Stomach (tissue), 9 donors: ENCODE measurements around the gene CDK11A. TPM values are rescaled to one million over a fixed set of nuclear protein-coding genes. Genes with fewer than 3 reads are reported as not detected.
"Not testable (repeated sequence)": the region's sequence is repeated elsewhere in the genome, so short reads cannot be mapped to it uniquely, and the experiment has no call there.

Experiments used
- DNase-seq, 2 donors: peaks; one replicate each; pipeline versions ENCODE4 v3.0.0 to v3.0.0-alpha.2; 2013 to 2019
- H3K27ac ChIP-seq, 5 donors: fragments of 200-600 bp in 4 of 5; sonication (generic) in 4 of 5; one replicate each; pipeline ENCODE4 v1.5.1; 2013 to 2019; ENCODE audit warnings: mild to moderate bottlenecking in 1 of 5, moderate library complexity in 1 of 5
- H3K27me3 ChIP-seq, 3 donors: fragments of 200-600 bp; sonication (generic); one replicate each; pipeline ENCODE4 v1.5.1; 2017 to 2019; ENCODE audit warnings: mixed run types in 1 of 3
- H3K36me3 ChIP-seq, 4 donors: fragments of 200-600 bp; sonication (generic); 1 replicate in 3 of 4; 2 replicates in 1 of 4; pipeline ENCODE4 v1.5.1; 2016 to 2019
- H3K4me1 ChIP-seq, 4 donors: fragments of 200-600 bp; sonication (generic); one replicate each; pipeline ENCODE4 v1.5.1; 2016 to 2019
- H3K4me3 ChIP-seq, 4 donors: fragments of 200-600 bp; sonication (generic) in 3 of 4; one replicate each; pipeline ENCODE4 v1.5.1; 2016 to 2019; ENCODE audit warnings: mild to moderate bottlenecking in 1 of 4
- H3K9me3 ChIP-seq, 4 donors: fragments of 200-600 bp; sonication (generic); one replicate each; pipeline ENCODE4 v1.5.1; 2016 to 2019
- EP300 ChIP-seq: sonication (generic); formaldehyde crosslinking; IDR thresholded peaks from one replicate; pipeline ENCODE4 v1.6.1; 2017; ENCODE audit warnings: antibody characterized with exemption
- POLR2A ChIP-seq, 4 donors: fragments of 450-650 bp; IDR thresholded peaks; one replicate each; pipeline ENCODE4 v1.6.1; 2016; ENCODE audit warnings: antibody characterized with exemption in 4 of 4, control low read depth in 2 of 4, mild to moderate bottlenecking in 1 of 4, moderate library complexity in 1 of 4
- POLR2AphosphoS5 ChIP-seq, 3 donors: sonication (generic); formaldehyde crosslinking; IDR thresholded peaks; one replicate each; pipeline ENCODE4 v1.6.1; 2016; ENCODE audit warnings: antibody characterized with exemption in 3 of 3
- WGBS, 5 donors: extraction: QIAGEN DNeasy Blood & Tissue Kit in 3 of 5; methylation state at CpG; one replicate each; pipeline versions ENCODE4 v1.1.5 to v1.1.7; 2013 to 2018; 5-methylcytosine and 5-hydroxymethylcytosine counted together
- intact Hi-C: fragments of 100-400 bp; cut with DNase I; formaldehyde crosslinking; loops from one replicate; pipeline ENCODE4 v1.15.1; 2023; ENCODE audit warnings: low total_unique reads
- polyA plus RNA-seq, 3 donors: library from polyadenylated mRNA; stranded (reverse); fragments of 200-250 nt; gene quantifications; one replicate each; pipeline ENCODE4 v1.2.3, GENCODE V29; 2013
- total RNA-seq, 5 donors: library from RNA; depleted of rRNA; stranded (reverse); fragments of >200 nt; gene quantifications; one replicate each; pipeline versions ENCODE4 v1.1.0 to v1.2.3, GENCODE V29; 2014 to 2016
- TF ChIP-seq, protein P1 (sequence below), 7 experiments: fragments of 450-650 bp in 4 of 7; fragments of 200-600 bp in 3 of 7; sonication (generic) in 3 of 7; IDR thresholded peaks; one replicate each; pipeline ENCODE4 v1.5.1; 2016 to 2019; ENCODE audit warnings: antibody characterized with exemption in 7 of 7, control low read depth in 2 of 7, mild to moderate bottlenecking in 1 of 7
- donor health status: healthy with polysubstance abuse.
- donor health status: Bipolar disorder and iron deficiency.
- donor health status: healthy.

Gene CDK11A
- total and polyA plus RNA-seq, 8 donors = 27.3 to 233 (median 57.4) TPM

DNA sequence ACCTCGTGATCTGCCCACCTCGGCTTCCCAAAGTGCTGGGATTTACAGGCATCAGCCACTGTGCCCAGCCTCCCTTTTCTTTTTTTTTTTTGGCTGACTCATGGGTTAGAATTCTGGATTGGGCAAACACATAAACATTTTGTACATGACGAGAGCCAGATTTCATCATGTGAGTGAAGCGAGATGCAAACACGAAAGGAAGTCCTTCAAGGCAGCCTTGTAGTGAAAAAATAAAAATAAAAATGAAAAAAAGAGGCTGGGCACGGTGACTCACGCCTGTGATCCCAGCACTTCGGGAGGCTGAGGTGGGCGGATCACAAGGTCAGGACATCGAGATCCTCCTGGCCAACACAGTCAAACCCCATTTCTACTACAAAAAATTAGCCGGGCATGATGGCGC lies 16.9 kb upstream of the CDK11A start:
- H3K4me1 ChIP-seq = peaks cover 0 to 14% (median 6%) of the 10 kb centered on the region in 4 donors
- intact Hi-C loops, H3K9me3 ChIP-seq, H3K27me3 ChIP-seq, DNase-seq, H3K4me3 ChIP-seq: not testable (repeated sequence)
- peak in 2 of 3 donors; percentile 18 to 56 for TF ChIP-seq POLR2AphosphoS5 (IDR thresholded peaks at IDR 0.05)
- peaks cover 3 to 35% (median 22%) of the 10 kb centered on the region in 4 donors for H3K36me3 ChIP-seq
- 67 to 82% (median 72%) methylated on average over 10 to 12 of the region's 12 CpGs for WGBS, 5 donors
- H3K27ac ChIP-seq = peak overlapping the region in 4 of 5 donors; percentile 52 to 74 (median 61)

GRCh38 chr1:1738799-1739337 lies 14.7 kb upstream of the CDK11A start:
- DNase-seq, H3K27me3 ChIP-seq, H3K4me3 ChIP-seq, H3K9me3 ChIP-seq, H3K27ac ChIP-seq, intact Hi-C loops: not testable (repeated sequence)
- 71 to 86% (median 84%) methylated on average over 10 to 12 of the region's 22 CpGs; no CpG with 5 or more reads in 2 of the 5 donors for WGBS, 5 donors
- Histone ChIP-seq H3K4me1 (peaks cover 0 to 14% (median 6%) of the 10 kb centered on the region in 4 donors), H3K36me3 (peaks cover 3 to 53% (median 39%) of the 10 kb centered on the region in 4 donors)

DNA sequence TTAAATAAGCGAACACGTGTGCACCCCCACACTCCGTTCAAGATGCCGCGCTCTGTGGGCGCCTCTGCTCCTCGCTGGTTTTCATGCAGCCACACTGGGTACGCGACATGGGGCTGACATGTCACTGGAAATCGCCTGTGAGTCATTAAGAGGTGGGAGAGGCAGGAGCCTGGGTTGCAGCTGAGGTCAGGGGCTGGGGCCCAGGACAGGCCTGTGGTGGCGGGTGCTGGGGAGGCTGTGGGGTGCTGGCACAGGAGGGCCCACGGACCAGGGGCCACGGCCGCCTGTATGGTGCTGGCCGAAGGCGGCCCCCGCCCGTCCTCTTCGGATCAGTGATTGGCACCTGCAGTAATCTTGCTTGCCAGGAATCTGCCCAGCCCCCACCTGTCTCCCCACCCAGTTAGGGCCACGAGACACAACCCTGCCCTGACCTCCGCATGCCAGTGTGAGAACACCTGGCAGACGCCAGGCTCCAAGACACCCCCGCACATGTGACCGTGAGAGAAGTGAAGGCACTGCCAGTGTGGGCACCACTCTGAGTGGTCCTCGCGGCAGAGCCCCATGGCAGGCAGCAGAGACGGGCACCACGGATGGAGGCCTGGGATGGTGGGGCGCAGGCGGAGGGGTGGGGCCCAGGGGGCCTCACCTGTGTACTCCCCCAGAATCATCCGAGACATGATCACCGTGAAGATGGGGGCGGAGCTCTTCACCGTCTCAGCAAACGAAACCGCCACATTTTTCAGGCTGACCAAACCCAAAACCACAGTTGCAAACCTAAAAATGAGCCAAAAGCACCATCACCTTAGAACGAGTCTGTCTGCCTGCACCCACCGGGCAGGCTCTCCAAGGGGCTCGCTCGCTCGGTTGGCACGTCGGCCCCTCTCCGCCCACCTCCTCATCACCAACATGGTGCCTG lies 13.8 kb upstream of the CDK11A start:
- H3K4me3 ChIP-seq, H3K27ac ChIP-seq, H3K27me3 ChIP-seq, H3K9me3 ChIP-seq, DNase-seq, intact Hi-C loops, H3K4me1 ChIP-seq: not testable (repeated sequence)
- H3K36me3 ChIP-seq = peaks cover 6 to 59% (median 48%) of the 10 kb centered on the region in 4 donors
- WGBS, 5 donors = 86 to 96% (median 89%) methylated on average over 6 to 31 of the region's 44 CpGs; no CpG with 5 or more reads in 1 of the 5 donors

GRCh38 chr1:1732381-1732780 lies 8.2 kb upstream of the CDK11A start:
- Histone ChIP-seq H3K27me3 (no peaks in the 10 kb centered on the region), H3K27ac (no peak overlapping the region)
- intact Hi-C loops = no loop called here

GRCh38 chr1:1730870-1731269 lies 6.7 kb upstream of the CDK11A start:
- H3K4me1 ChIP-seq = peaks cover 0 to 5% (median 2%) of the 10 kb centered on the region in 4 donors
- H3K4me3 ChIP-seq = no peak overlapping the region
- TF ChIP-seq EP300 (no peak), POLR2AphosphoS5 (IDR thresholded peaks at IDR 0.05) (no peak), POLR2A (IDR thresholded peaks at IDR 0.05) (no peak)
- TF ChIP-seq, protein P1, sequence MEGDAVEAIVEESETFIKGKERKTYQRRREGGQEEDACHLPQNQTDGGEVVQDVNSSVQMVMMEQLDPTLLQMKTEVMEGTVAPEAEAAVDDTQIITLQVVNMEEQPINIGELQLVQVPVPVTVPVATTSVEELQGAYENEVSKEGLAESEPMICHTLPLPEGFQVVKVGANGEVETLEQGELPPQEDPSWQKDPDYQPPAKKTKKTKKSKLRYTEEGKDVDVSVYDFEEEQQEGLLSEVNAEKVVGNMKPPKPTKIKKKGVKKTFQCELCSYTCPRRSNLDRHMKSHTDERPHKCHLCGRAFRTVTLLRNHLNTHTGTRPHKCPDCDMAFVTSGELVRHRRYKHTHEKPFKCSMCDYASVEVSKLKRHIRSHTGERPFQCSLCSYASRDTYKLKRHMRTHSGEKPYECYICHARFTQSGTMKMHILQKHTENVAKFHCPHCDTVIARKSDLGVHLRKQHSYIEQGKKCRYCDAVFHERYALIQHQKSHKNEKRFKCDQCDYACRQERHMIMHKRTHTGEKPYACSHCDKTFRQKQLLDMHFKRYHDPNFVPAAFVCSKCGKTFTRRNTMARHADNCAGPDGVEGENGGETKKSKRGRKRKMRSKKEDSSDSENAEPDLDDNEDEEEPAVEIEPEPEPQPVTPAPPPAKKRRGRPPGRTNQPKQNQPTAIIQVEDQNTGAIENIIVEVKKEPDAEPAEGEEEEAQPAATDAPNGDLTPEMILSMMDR (IDR thresholded peaks at IDR 0.05) = no peak
- no peaks in the 10 kb centered on the region for H3K27me3 ChIP-seq
- no peak overlapping the region for H3K27ac ChIP-seq
- intact Hi-C loops = no loop called here
- H3K36me3 ChIP-seq = peaks cover 19 to 55% (median 52%) of the 10 kb centered on the region in 4 donors
- DNase-seq = no peak
- no peaks in the 10 kb centered on the region for H3K9me3 ChIP-seq
- 89 to 96% (median 93%) methylated on average over 11 to 17 of the region's 17 CpGs for WGBS, 5 donors

More at GRCh38 chr1:1732381-1732780, 8.2 kb upstream of the CDK11A start:
- H3K4me3 ChIP-seq = no peak overlapping the region
- H3K36me3 ChIP-seq = peaks cover 19 to 68% (median 61%) of the 10 kb centered on the region in 4 donors
- WGBS, 5 donors = 87 to 93% (median 91%) methylated on average over 13 to 17 of the region's 17 CpGs
- H3K9me3 ChIP-seq = no peaks in the 10 kb centered on the region
- no peak for DNase-seq
- TF ChIP-seq POLR2A (IDR thresholded peaks at IDR 0.05) (no peak), EP300 (no peak), POLR2AphosphoS5 (IDR thresholded peaks at IDR 0.05) (no peak)
- TF ChIP-seq, protein P1 (IDR thresholded peaks at IDR 0.05) = no peak
- H3K4me1 ChIP-seq = peaks cover 0 to 5% (median 2%) of the 10 kb centered on the region in 4 donors

- H3K9me3 ChIP-seq, intact Hi-C loops, H3K4me1 ChIP-seq, H3K4me3 ChIP-seq, DNase-seq, H3K27ac ChIP-seq, H3K27me3 ChIP-seq: not testable (repeated sequence)
- WGBS, 5 donors = 71 to 97% (median 93%) methylated on average over 3 to 9 of the region's 13 CpGs; no CpG with 5 or more reads in 2 of the 5 donors
- peaks cover 19 to 52% (median 49%) of the 10 kb centered on the region in 4 donors for H3K36me3 ChIP-seq
Observed at GRCh38 chr1:1730230-1730629, 6.1 kb upstream of the CDK11A start.

- 86 to 96% (median 91%) methylated on average over 10 to 18 of the region's 18 CpGs for WGBS, 5 donors
- DNase-seq, H3K27me3 ChIP-seq, H3K4me1 ChIP-seq, H3K9me3 ChIP-seq, H3K4me3 ChIP-seq, intact Hi-C loops: not testable (repeated sequence)
- H3K27ac ChIP-seq = peak overlapping the region in 3 of 5 donors; percentile 35 to 73 (median 58)
- H3K36me3 ChIP-seq = peaks cover 19 to 42% (median 40%) of the 10 kb centered on the region in 4 donors
Observed at GRCh38 chr1:1729116-1729816, 5.1 kb upstream of the CDK11A start.

DNA sequence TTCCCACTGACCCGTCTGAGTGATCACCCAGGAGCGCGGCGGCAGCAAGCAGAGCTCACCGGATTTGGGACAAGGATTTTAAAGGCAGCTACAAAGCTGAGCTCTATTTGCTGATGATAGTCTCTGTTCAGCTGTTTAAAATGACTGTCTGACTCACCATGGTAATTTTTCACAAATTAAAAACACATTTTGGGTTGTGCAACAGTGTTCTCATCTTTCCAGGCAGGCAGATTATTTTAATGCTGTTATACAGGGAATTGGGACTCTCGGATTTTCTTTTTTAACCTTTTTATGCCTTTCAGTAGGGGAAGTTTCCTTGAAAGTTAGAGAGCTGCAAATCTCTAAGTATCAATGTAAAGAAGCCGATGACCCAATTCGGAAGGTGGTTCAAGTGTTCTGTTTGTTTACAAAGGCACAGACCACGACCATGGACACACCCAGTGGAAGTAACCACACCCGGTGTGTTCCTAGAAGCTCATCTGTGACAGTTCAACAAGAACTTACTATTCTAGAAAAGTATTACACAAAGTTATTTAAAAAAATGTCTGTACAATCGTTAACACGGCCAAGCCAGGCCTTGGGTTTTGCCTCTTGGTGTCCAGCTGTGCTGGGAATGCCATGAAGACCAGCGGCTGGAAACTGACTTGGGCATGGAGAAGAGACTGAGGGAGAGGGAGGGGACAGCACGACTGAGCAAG lies 4.3 kb upstream of the CDK11A start:
- Histone ChIP-seq H3K36me3 (peaks cover 19 to 35% (median 32%) of the 10 kb centered on the region in 4 donors), H3K27ac (peak overlapping the region in 3 of 5 donors; percentile 35 to 73 (median 58))
- DNase-seq = peak in 1 of 2 donors; percentile 32
- WGBS, 5 donors = 51 to 70% (median 60%) methylated on average over 7 to 14 of the region's 14 CpGs
- H3K4me1 ChIP-seq, H3K9me3 ChIP-seq, intact Hi-C loops, H3K4me3 ChIP-seq, H3K27me3 ChIP-seq: not testable (repeated sequence)
